NCI-H82 treated with DMSO at 0.1 percent for 48 hours (cell line): ENCODE results near the gene SESN1.
A peak's percentile ranks its signal among the peaks of the same experiment; 100 is the strongest.
"Not testable (repeated sequence)": the region's sequence is repeated elsewhere in the genome, so short reads cannot be mapped to it uniquely, and the experiment has no call there.

Experiments
- DNase-seq: peaks from one replicate; lab custom pipeline; 2025; ENCODE audit not compliant: unreplicated experiment; lab: John Stamatoyannopoulos, UW

Gene SESN1

DNA sequence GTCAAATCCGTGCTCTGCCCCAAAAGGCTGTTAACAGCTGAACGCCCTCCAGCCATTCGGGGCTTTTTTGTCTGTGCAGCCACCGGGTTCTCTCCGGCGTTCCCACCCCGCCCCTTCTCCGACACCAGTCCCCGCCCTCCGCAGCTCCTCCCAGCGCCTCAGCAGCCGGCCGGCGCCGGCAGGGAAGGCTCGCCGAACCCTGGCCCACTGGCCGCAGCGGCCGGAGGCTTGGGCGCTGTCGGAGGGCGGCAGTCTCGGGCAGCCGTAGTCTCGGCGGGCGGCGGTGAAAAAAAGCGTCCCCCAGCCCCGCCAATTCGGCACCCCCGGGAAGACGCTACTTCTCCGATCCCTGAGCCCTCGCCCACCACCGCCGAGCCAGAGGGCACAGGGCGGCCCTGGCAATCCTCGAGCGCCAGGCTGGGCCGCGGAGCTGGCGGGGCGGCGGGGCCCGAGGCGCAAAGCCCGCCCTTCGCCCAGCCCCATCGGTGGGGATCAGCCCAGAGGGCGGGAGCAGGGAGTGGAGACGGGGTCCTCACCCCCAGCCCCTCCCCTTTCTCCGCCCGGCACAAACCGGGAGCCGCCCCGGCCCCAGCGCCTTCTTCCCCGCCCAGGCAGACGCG lies at the start of gene SESN1:
Gene SESN1 (minus strand): TSS at position 431 of the 620 bp plus-strand sequence. CDS start 773 bp downstream, outside the sequence.
- DNase-seq, result peak; percentile 77

DNA sequence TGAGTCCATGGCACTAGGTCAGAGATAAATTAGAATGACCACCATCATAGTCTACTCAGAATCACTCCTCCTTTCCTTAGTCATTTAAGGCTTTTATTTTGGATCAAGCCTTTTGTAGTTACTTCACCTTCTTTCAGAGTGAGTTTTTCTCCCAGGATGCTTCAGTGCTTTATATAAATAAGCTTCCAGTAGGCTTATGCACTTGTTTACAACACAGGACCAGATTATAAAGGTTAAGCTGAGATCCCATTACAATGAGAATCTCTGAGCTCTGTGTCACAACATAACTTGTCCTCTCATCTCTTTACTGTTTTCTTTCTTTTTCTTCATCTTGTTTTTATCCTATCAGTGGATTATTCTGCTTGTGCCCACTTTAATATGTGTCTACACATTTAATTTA lies 48.5 kb upstream of the SESN1 start:
- DNase-seq, result peak; percentile 78

DNA sequence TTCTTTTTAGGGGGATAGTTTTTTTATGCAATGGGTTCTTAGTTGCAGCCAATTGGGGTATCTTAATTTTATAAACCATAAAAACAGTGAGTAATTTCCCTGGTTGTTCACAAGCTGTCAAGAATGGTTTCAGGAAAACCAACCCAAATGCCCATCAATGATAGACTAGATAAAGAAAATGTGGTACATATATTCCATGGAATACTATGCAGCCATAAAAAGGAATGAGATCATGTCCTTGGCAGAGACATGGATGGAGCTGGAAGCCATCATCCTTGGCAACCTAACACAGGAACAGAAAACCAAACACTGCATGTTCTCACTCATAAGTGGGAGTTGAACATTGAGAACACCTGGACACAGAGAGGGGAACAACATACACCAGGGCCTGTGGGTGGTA lies 47.4 kb upstream of the SESN1 start:
- not testable (repeated sequence) for DNase-seq

DNA sequence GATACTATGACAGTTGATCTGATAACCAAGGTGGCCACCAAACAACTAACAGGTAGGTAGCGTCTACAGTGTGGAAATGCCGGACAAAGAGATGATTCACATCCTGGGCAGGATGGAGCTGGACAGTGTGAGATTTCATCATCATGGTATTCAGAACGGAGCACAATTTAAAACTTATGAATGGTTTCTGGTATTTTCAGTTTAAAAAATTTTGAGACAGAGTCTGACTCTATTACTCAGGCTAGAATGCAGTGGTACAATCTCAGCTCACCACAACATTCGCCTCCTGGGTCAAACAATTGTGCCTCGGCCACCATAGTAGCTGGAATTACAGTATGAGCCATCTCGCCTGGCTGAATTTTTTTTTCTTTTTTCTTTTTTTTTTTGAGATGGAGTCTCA lies 44.5 kb upstream of the SESN1 start:
- DNase-seq, result no peak

DNA sequence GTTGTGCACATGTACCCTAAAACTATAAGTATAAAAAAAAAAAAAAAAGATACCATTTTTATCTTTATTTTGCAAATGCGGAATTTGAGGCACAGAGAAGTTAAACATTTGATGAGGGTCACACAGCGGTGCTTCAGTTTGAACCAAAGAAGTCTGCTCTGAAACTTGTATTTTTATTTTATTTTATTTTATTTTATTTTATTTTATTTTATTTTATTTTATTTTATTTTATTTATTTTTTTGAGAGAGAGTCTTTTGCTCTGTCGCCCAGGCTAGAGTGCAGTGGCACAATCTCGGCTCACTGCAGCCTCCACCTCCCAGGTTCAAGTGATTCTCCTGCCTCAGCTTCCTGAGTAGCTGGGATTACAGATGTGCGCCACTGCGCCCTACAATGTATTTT lies 41.9 kb upstream of the SESN1 start:
- not testable (repeated sequence) for DNase-seq

DNA sequence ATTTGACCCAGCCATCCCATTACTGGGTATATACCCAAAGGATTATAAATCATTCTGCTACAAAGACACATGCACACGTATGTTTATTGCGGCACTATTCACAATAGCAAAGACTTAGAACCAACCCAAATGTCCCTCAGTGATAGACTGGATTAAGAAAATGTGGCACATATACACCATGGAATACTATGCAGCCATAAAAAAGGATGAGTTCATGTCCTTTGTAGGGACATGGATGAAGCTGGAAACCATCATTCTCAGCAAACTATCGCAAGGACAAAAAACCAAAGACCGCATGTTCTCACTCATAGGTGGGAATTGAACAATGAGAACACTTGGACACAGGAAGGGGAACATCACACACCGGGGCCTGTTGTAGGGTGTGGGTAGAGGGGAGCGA lies 41.4 kb upstream of the SESN1 start:
- DNase-seq, result not testable (repeated sequence)

DNA sequence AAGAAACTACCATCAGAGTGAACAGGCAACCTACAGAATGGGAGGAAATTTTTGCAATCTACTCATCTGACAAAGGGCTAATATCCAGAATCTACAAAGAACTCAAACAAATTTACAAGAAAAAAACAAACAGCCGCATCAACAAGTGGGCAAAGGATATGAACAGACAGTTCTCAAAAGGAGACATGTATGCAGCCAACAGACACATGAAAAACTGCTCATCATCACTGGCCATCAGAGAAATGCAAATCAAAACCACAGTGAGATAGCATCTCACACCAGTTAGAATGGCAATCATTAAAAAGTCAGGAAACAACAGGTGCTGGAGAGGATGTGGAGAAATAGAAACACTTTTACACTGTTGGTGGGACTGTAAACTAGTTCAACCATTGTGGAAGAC lies 41.0 kb upstream of the SESN1 start:
- DNase-seq, result not testable (repeated sequence)

DNA sequence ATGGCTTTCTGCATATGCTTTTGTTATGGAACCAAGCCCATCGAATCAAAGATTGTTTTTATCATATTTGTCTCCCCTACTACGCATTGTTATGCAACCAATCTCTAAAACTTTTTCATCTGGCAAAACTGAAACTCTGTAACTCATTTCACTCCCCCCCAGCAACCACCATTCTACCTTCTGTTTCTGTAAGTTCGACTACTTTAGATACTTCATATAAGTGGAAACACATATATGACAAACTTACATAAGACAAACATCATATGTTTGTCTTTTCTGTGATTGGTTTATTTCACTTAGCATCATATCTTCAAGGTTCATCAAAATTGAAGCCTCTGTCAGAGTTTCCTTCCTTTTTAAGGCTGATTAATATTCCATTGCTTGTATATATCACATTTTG lies 35.4 kb upstream of the SESN1 start:
- no peak for DNase-seq

DNA sequence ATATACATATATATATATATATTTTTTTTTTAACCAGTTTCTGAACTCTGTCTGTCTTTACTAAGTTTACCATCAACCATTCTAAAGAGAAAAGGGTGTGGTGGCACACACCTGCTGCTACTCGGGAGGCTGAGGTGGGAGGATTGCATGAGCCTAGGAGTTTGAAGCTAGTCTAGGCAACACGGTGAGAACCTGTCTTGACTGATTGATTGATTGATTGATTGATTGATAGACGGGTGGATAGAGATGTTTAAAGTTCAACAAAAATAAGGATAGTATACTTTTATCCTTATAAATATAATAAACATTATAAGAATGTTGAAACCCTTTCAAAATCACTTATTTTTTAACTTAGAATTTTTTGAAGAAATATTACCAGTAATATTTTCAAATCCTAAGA lies 30.9 kb upstream of the SESN1 start:
- DNase-seq, result no peak

DNA sequence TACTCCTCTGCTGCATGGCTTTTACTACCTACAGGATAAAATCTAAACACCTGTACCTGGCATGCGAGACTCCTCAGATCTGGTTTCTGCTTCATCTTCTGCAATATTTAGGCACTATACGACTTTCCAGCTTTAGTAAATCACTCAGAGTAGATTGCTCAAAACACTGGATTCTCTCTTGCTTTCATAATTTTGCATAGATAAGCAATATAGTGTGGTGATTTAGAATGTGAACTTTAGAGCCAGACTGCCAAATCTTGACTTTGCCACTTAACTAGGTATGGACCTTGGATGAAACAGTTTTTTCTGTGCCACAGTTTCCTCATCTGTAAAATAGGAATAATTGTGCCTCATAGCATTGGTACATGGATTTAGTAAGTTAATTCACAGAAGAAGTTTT lies 29.6 kb upstream of the SESN1 start:
- no peak for DNase-seq

DNA sequence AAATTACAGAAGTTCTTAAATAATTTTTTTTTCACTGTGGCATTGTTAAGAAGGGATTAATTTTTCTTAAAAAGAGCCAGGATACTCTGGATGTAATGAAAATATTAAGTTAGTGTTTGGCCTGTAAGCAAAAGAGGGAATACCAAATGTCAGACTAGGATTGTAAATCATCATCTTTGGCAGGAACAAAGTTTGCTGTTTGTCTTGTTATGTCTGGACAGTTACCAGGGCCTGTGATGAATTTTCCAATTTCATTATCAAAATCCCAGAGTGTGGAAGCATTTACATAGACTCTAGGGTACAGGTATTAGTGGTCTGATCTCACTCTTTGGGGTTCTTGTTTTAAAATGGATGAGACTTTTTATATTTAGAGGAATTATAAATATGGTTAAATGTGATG lies 26.8 kb upstream of the SESN1 start:
- no peak for DNase-seq

DNA sequence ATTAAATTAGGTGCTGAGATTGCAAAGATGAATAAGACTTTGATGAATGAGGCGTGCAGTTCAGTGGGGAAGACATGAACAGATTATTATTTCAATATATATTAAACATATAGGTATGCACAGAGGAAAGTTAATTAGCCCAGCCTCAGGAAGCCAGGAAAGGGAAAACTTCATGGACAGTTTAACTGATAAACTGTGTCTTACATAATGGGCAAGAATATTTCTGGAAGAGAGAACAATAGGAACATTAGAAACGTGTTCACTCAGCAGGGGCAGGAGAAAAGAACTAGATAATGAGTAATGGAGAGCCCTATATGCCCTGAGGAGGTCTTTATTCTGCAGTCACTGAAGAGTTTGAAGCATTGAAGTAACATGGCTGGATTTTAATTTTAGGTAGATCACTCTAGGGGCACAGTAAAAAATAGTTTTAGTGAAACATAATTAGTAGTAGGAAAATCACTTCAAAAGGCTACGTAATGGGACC lies 24.3 kb upstream of the SESN1 start:
- DNase-seq, result no peak

DNA sequence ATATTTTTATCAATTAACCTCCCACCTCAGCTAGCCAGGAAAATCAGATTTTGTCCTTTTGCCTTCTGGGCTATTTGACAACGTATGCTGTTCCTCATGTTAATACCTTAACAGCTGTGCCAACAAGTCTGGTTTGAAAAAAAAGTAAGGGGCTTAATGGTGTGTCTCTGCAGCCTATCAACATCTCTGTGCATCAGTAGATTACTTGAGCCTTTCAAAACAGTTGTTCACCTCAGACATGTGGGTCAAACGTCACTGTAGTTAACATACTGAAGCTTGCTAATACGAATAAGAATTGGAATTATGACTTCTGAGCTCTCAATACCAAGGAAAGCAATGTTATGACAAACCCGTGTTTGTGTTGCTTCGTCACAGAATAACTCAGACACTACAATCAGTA lies 23.7 kb upstream of the SESN1 start:
- peak; percentile 95 for DNase-seq

DNA sequence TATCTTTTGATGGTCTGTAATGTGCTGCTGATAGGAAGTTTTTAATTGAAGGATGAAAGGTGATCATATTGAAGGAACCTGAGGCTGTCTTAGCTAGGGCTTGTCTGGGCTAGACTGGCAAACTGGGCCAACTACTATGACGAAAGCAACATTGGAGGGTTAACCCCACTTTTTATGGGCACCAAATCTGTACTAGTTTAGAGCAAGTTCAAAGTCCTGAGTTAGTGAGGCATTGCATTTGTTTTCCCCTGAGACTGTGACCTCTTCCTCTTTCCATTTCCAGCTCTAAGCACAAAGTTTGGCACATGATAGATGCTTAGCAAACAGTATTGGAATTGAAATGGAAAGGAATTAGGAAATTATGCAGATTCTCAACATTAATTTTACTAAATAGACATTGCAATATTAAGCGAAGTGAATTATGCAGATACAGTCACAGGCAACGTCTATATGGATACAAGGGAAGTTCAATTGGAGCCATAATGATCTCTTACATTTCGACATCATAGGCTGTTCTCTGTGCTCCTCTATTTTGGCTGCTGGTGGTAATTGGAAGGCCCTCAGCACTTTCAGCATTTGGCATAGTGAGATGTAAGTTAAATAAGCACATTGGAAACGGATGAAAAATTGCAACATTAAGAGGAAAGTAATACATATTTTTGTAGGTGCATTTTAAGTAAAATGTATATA lies 22.8 kb upstream of the SESN1 start:
- DNase-seq, result no peak

DNA sequence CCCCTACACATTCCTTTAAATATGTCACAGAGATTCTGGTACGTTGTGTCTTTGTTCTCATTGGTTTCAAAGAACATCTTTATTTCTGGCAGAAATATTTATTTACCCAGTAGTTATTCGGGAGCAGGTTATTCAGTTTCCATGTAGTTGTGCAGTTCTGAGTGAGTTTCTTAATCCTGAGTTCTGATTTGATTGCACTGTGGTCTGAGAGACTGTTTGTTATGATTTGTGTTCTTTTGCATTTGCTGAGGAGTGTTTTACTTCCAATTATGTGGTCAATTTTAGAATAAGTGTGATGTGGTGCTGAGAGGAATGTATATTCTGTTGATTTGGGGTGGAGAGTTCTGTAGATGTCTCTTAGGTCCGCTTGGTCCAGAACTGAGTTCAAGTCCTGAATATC lies 18.0 kb upstream of the SESN1 start:
- DNase-seq, result not testable (repeated sequence)

DNA sequence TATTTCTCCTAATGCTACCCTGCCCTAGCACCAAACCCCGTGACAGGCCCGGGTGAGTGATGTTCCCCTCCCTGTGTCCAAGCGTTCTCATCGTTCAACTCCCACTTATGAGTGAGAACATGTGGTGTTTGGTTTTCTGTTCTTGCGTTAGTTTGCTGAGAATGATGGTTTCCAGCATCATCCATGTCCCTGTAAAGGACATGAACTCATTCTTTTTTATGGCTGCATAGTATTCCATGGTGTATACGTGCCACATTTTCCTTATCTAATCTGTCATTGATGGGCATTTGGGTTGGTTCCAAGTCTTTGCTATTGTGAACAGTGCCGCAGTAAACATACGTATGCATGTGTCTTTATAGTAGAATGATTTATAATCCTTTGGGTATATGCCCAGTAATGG lies 15.0 kb upstream of the SESN1 start:
- DNase-seq, result not testable (repeated sequence)

DNA sequence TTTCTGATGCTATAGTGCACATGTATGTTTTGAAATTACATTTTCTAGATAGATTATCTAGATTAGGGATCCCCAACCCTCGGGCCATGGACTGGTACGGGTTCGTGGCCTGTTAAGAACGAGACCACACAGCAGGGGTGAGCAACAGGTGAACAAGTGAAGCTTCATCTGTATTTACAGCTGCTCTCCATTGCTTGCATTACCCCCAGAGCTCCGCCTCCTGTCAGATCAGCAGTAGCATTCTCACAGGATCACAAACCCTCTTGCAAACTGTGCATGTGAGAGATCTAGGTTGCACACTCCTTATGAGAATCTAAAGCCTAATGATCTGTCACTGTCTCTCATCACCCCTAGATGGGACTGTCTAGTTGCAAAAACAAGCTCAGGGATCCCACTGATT lies 11.0 kb upstream of the SESN1 start:
- DNase-seq, result no peak

DNA sequence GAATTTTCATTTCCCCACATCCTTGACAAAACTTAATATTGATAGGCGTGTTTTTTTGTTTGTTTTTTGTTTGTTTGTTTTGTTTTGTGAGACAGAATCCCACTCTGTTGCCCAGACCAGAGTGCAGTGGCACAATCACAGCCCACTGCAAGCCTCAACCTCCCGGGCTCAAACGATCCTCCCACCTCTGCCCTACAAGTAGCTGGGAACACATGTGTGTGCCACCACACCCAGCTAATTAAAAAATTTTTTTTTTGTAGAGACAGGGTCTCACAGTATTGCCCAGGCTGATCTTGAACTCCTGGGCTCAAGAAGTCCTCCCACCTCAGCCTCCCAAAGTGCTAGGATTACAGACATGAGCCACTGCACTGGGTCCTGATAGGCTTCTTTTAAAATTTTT lies 9.9 kb upstream of the SESN1 start:
- no peak for DNase-seq

DNA sequence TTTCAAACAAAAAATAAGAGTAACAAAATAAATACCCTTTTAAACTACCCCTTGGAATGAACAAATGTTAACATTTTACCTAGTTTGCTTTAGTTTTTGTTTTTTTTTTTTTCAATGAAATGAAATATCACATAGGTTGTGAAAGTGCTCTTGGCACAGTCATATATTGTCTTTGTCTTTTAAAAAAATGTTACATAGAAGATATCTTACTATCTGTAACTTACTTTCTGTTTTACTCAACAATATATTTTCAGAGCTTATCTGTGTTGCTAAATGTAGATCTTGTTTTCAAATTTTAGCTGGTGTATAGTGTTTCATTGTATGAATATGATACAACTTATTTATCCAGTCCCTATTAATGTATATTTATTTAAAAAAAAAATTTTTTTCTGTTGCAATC lies 9.3 kb upstream of the SESN1 start:
- no peak for DNase-seq

DNA sequence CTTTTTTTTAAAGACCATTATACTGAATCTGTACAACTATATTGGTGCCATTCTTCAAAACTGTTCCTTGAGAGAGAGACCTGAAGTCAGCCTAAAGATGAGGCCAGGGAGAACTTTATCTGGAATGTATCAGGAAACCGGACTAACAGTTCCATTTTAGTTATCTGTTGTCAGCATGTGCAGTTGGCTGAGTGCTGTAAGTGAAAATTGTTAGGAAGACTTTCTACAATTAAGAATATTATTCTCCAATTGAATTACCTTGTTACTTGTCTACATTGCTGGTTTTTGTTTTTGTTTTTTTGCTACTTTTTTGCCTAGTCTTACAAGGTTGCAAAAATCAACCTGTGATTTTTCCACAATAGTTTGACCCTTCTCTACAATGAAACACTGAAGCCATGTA lies 8.1 kb upstream of the SESN1 start:
- DNase-seq, result no peak

DNA sequence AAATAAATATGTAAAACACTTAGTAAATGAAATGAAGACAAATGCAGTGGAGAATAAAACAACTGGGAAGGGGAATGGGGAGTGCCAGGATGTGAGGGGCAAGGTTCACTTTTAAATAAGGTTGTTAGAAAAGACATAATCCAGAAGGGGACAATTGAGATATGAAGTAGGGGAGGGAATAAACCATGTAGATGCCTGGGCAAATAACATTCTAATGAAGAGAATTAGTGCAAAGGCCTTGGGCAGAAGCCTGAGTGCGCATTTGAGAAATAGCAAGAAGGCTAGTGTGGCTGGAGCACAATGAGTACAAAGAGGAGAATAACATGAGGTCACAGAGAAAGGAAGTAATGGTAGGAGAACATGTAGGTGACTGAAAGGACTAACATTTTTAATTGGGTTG lies 3.0 kb upstream of the SESN1 start:
- no peak for DNase-seq

DNA sequence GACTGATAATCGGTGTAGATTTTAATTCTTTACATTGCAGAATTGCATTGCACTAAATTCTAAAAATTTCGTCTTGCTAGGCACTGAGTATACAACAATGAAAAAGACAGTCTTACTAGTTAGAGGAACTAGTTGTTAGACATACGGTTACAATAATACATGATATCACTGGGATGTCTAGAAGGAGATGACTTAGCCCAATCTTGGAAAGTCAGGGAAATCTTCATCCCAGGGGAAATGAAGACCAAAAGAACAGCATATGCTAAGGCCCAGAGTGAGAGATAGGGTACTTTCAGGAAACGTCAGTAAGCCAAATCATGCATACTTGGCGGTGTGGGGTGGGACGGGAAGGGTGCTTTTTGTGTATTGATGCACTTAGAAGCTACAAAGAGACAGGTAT lies 1.6 kb upstream of the SESN1 start:
- DNase-seq, result no peak

DNA sequence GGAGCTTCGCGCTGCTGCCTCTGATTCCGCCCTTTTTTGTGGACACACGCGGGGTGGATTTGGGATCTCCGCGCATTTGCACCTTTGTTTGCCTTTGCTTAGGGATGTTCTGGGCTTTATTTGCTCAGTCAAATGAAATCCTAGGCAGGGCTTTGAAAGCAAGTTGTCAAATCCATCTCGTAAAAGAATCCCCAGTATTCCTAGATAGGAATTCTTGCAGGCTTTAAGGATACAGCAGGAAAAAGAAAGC lies 1.1 kb upstream of the SESN1 start:
- no peak for DNase-seq
